ENCODE measurements around the gene ASB5.

Gene ASB5

DNA sequence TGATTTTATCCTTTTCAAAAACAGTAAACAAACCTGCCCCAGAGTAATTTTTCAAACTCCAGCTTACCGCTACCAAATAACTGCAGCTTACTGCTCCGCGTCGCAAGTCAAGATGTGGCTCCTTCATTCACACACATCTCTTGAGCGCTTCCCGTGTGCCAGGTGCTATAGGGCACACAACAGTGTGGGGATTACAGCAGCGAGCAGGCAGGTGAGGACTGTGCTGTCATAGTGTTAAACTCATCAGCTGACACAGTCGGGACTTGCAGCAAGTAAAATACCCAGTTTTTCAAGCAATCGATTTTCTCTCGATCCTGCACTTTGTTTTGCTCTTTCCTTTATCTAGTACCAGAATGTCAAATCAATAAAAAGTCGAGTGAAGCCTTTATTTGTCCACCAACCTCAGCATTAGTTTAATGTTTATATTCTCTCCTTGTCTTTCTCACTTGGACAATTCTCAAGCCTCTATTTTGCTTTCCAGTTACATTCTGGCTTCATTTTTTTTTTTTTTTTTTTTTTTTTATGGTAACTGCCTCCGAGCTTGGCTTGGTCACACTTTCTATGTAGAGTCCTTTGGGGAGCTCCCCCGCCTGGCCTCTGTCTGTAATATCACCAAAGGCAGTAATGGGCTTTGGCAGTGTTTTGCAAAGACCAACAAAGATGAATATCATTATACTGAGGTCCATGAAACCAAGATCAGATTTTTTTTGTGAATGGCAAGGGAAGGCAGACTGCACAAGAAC lies 8.3 kb upstream of the ASB5 start:
- no peak for DNase-seq (ENCODE audit: low read depth, low spot score)

DNA sequence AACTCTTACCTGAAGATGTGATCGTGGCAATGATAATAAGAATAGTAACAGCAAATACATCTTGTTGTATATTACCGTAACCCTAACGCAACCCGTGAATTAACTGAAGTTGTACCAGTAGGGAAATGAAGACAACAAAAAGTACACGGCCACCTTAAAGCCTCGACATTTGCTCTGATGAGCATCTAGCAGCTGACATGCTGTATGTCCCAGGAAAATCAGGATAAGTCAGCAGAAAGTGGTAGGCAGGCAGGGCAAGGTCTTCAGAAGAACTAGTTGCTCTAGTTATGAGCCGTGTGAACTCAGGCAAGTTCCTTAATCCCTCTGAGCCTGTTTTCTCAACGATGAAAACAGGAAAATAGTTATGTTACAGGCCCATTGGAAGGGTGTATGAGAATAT lies 7.7 kb upstream of the ASB5 start:
- no peak for DNase-seq (ENCODE audit: low read depth, low spot score)

DNA sequence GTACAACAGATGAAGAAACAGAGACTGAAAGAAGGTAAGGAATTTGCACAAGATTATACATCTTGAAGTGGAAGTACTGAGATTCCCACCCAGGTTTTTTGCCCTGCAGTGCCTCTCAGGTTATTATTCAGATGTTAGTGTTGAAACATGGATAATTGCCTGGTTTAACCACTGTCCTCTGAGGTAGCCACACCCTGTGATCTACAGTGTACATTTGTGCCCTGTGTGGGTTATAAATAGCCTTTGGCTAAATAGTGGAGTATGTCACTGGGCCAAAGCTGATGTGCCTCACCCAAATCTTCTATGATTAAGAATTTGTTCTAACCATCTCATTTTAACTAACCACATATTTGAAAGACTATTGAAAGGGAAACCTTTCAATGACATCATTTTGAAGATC lies 5.4 kb upstream of the ASB5 start:
- no peak for DNase-seq (ENCODE audit: low read depth, low spot score)

DNA sequence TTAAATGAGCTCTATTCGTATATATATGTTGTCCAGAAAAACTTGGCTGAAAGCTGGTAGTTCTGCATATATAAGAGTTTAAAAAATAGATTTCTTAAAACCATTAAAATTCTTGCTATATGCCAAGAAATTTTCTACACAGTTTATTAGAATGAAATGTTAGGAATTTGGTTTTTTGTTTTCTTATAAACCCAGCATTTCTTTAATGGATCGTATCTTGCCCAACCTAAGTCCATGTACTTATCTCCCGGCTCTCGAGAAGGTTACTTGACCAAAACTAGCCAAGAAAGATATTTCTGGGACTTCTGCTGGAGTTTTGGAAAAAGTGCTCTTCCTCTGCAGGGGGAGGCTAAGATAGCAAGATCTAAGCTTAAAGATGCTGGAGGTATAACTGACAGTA lies 4.7 kb upstream of the ASB5 start:
- DNase-seq (ENCODE audit: low read depth, low spot score): no peak

DNA sequence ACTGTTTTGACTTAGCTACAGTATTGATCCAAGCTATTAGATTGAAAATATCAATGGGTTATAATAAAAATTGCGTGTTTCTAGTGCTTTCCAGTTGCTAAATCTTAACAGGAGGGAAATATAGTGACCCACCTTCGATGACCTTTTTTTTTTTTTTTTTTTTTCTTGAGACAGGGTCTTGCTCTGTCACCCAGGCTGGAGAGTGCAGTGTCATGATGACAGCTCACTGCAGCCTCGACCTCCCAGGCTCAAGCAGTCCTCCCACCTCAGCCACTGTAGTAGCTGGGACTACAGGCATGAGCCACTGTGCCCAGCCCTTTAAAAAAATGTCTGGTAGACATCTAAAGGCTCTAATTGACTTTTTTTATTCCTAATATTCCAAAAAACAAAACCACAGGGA lies 3.8 kb upstream of the ASB5 start:
- DNase-seq (ENCODE audit: low read depth, low spot score): no peak

DNA sequence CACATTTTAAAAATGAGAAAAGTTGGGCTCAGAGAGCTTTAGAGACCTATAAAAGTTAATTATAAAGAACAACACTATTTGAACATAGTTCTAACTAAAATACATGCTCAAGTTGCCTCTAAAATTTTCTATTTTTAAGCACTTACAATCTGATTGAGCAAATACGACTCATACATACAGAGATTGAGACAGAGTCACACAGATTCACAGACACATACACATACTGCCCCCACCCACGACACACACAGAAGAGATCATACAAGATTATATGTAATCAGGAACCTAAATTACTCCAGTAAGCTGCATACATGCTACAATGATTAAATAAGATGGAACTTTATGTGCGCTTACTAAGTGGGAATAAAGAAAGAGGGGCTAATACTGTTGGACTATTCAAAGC lies 2.7 kb upstream of the ASB5 start:
- DNase-seq (ENCODE audit: low read depth, low spot score): no peak

DNA sequence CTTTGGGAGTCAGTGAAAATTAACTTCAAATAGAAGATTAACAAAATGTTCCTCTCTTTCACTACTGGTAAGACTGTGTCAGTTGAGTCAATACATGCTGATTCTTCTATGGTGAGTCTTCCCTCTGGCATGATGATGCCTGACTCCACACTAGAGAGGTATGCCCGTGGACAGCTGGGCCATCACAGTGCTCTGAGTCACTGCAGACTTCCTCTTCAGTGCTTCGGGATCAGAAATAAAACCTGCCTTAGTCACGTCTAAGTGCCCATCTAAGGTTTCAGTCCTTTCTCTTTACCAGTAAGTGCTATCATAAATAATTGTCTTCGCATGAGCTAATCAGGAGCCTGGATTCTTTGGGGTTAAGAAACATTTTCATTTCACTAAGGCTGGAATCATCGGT lies 1.6 kb upstream of the ASB5 start:
- no peak for DNase-seq (ENCODE audit: low read depth, low spot score)

DNA sequence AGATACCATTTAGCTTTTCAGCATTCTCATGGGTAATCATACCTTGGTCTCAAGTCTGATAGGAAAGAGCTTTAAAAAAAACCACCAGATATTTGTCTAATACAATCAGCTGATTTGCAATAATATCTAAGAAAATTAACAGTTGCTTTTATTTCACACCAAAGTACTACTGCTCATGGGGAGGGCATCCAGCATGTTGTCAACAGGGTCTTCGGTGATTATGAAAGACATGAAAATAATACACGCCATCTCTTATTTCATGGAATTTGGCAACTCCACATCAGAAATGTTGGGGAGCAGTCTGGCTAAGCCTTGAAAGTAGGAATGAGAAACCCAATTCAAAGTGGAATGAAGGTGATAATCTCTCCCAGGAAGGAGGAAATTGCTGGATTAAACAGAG lies 3.0 kb downstream of the ASB5 start:
- DNase-seq (ENCODE audit: low read depth, low spot score): no peak

DNA sequence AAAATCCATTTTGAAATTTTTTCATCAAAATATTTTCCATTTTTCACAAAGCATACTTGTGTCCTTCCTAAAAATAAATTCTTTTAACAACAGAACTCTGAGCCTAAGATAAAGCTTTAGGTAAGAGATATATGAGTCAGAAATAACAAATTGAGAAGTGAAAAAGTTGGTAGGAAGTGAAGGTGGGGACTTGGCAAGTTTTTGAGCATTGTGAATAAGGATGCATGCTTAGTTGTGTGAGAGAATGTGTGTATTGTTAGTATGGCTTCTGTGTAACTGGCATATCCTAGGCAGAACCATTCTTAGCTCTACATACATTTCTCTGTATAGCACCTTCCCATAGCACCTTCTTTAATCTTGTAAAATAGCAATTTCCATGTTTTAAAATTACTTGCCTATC lies 6.8 kb downstream of the ASB5 start:
- no peak for DNase-seq (ENCODE audit: low read depth, low spot score)

DNA sequence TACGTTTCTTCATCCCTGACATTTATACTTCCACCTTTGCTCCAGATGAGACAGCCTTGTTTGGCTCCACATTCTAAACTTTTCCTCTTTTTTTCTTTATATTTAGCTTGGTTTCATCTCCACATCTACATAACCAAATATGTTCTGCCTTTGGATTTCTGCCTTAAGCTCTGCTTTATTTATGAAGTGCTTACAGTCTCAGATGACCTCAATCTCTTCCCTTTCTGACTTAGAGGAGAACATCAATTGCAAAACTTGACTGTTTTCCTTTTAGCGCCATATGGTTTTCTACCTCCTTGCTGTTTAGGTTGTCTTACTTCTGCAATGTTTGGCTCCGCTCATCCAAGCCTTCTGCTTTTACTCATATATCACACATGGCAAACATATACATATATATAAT lies 7.5 kb downstream of the ASB5 start:
- DNase-seq (ENCODE audit: low read depth, low spot score): no peak

DNA sequence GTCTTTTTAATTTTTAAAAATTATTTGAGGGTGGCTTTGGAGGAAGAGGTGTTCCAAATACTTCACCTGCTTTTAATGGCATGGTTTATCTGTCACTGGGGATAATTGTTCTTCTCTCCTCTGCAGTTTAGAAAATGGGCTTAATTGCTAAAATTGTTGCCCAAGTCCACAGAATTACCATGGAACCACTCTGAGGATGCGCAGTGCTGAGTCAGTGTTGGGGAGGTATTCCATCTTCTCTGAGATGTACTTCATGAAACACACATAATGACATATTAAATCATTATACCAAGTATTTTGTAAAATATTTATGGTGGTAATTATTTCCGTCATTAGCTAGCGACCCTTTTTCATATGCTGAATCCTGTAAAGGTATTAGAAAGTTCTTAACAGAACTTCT lies 8.0 kb downstream of the ASB5 start:
- DNase-seq (ENCODE audit: low read depth, low spot score): no peak

DNA sequence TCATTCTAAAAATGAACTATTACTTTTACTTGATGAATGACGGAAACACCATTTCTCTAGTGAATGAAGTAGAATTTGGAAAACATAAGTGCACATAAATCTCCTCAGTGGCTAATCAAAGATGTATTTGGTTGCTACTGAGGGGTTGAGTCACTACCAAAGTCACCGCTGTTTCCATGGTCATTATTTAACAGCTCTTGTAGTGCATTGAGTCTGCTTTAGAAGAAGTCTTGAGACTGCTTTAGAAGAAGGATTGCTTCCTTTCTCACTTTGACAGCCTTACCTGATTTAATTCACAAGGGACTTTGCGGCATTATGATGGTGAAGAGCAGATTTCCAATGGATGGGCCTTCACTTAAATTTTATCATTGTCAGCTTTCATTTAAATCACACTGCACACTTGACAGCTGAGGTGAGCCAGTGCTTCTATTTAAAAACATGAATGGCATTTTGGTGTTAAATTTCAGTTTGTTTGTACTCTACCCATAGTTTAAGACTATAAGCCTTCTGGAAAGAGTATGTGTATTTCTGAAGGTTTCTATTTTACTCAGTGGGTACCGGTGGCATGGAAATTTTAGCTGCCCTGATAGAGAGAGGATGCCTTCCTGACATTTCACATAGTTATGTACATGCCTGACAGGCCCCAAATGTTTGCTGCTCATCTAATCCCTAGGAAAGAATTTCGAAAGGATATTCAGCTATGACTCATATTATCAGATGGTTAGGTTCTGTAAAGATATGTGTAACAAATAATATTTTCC lies 9.5 kb downstream of the ASB5 start:
- DNase-seq (ENCODE audit: low read depth, low spot score): no peak

DNA sequence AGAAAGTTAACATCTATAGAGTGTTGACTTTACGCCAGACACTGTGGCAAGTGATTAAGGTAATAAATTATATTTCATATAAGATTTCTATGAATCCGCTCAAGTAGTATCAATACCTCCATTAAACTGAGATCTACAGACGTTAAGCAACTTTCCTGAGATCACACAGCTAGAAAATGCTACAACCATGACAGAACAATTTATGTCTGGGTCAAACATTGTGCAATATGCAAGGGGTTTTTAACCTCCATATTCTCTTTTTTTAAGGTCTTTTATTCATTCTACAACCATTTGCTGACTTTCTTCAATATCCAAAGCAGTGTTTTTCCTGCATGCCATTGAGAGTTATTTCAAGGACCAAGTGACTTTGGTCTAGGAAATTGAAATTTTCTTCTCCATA lies 10.9 kb downstream of the ASB5 start:
- no peak for DNase-seq (ENCODE audit: low read depth, low spot score)

DNA sequence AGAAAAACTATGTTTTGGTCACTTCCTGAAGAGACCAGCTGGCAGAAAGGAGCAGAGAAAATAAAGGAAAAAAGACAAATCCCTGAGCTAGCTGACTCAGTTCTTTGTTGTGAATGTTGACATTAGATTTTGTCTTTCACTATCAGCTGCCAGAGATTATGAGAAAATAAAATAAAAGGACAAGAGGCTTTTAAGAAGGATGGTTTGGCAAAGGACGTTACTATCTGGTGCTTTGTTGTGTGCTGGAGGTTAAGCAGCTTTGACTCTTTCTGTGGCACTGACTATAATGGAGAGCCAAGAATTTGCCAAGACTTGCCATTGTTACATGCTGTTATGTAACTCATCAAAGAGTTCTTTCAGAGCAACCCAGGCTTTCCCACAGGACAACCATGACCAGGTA lies 12.1 kb downstream of the ASB5 start:
- no peak for DNase-seq (ENCODE audit: low read depth, low spot score)

DNA sequence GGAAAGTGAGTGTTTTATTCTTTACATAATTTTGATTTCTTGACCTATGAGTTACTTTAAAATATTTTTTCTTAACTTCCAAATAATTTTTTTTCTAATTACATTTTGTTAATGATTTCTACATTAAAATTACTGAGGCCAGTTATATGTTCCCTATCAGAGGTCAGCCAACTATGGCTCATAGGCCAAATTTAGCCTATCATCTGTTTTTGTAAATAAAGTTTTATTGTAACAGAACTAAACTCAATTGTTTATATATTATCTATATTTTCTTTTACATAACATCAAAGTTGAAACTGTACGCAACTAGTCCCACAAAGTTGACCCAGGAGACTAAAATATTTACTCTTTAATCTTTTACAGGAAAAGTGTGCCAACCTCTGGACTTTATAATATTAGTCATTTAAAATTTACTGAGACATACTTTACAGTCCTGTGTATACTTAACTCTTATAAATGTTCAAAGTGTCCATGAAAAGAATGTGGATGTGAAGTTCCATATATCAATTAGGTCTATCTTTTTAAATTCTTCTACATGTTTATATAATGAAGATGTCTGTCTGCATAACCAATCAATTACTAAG lies 26.2 kb downstream of the ASB5 start:
- DNase-seq (ENCODE audit: low read depth, low spot score): no peak

DNA sequence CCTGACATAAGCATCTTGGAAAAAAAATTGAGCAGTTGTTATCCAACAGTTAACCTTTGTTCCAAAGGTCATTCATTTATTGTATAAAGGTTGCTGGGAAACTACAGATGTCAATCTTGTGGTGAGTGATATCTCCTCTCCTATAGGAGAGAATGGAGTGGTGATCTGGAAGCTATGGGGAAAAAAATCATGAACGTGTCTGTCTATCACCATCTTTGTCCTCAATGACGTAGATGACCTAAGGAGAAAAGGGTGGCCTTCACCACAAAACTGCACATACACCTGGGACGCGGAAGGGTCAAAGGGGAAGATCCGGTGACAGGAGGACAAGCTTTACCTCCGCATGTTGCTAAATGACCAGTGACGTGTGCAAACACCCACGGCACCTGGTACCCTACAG lies 27.3 kb downstream of the ASB5 start:
- DNase-seq (ENCODE audit: low read depth, low spot score): no peak

DNA sequence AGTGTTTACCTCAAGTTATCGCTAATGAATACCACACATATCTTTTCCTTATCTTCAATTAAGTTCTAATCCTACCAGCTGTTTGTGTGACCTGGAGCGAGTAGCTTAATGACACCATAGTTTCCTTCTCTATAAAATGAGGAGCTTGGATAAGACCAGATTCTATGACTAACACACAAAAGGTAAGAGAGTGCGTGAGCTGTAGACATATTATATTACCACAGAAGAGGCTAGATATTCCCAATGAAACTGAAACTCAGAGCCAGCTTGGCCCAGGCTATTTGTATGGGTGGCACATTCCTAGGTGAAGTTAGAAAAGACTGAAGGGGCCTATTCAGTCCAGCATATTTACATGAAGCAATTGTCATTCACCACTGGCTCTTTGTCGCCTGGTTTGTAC lies 30.2 kb downstream of the ASB5 start:
- no peak for DNase-seq (ENCODE audit: low read depth, low spot score)

DNA sequence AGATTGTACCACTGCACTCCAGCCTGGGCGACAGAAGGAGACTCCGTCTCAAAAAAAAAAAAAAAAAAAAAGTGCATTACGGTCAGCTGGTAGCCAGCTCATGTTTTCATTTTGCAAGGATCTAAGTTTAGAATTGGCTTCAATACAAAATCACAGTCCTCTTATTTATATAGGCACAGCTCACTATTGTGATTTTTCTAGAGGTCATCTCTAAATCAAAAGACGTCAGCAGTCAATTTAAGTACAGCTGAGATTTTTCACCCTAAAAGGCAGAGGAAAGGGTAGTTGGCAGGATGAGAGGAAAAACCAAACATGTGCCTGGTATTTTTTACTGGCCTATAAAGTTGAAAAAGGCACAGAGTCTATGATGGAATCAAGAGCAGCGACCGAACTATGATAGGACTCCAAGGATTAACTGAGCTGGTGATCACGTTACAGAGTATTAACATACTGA lies 30.8 kb downstream of the ASB5 start:
- DNase-seq (ENCODE audit: low read depth, low spot score): no peak

DNA sequence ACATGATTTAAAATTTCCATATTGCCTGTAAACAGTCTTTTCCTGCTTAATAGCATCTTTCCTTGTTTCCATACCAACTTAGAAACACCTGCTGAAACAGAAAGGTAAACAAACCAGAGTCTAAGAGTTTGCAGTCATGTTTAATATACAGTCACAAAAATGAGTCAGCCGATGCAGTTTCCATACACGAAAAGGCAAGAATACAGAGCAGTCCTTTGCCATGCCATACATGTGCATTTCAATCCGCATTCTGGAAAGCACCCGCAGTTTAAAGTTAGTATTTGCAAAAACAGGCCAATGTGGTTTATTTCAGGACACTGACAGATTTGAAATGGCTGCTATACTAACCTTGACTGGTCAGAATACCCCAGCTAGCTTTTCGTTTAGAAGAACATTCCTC lies 32.1 kb downstream of the ASB5 start:
- no peak for DNase-seq (ENCODE audit: low read depth, low spot score)

DNA sequence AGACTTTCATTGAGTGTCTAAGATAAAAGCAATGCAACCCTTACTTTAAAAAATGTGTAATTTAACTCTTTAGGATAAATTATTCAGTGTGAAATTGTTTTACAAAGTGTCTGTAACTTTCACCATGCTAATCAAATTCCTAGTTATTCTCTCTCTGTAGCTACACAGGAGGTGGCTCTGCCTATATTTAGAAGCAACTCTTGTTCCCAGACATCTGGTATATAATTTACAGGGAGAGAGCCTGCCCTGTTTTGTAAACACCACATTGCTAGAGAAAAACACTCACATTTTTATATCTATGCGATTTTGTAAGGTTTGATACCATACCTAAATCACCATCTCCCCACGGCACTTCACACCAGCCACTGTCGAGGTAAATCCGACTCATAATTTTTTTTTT lies 38.2 kb downstream of the ASB5 start:
- no peak for DNase-seq (ENCODE audit: low read depth, low spot score)

DNA sequence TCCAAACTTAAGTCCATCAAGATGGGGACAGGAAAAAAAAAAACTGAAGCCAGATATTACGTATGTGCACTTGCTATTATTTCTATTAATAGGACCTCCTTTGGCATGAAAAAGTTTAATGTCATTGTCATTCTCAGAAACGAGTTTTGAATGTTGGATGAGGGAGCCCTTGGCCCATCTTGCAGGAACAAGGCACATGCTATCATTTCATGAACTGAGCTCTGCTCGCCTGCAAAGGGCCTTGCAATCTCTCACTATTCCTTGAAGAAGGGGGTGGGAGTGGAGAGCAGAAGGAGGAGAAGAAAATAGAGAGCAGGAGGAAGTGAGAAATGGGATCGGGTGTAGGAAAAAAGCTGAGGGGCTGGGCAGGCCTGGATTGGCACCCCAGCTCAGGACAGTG lies 39.4 kb downstream of the ASB5 start:
- no peak for DNase-seq (ENCODE audit: low read depth, low spot score)

DNA sequence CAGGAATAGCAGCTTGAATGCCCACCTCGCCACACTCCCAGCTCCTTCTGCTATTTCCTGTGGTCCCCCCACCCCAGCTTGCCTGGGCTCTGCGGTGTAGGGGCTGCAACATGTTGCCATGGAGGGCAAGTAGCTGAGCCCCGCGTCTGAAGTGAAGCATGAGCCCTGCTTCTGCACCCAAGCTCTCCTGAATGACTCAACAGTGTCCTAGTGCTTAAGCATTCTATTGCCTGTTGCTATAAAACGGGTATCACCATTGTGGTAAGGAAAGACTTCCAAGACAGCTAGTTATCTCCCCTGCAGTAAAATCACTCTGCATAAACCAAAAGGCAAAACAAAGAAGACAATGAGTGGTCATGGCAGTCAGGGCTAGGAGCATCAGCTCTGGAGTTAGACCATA lies 42.3 kb downstream of the ASB5 start:
- no peak for DNase-seq (ENCODE audit: low read depth, low spot score)

DNA sequence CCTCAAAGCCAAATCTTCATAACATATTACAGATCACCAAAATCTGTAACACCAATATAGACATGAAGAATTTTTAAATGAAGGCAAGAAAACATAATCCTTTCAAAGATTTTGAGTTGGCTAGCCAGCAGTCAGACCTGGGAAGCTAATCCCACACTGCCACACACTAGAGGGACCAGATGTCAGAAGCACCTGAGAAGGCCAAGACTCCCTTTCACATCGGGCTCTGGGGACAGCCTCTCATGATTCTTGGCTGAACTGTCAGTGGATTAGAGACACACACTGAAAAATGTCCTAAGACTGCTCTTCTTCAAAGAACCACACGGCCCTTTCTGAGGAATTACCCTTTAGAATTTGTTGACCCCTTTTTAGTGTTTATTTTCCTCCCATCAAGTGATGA lies 45.5 kb downstream of the ASB5 start:
- DNase-seq (ENCODE audit: low read depth, low spot score): no peak

Measured in iPS DF 19.7 (cell line).